GM18519 (cell line): ENCODE results near the gene AK1.

Source experiments
- ATAC-seq: cut with Tn5 transposase; IDR thresholded peaks from one replicate; pipeline ENCODE4 v1.9.1; 2021; ENCODE audit warnings: mild to moderate bottlenecking, moderate library complexity; ENCODE audit not compliant: unreplicated experiment, low FRiP score

Gene AK1

GRCh38 chr9:127877566-127877998 is at the start of gene AK1:
Gene AK1, minus strand, starts transcription at chr9:127877675. Its CDS starts 3,058 bp downstream, at chr9:127874617.
- no peak for ATAC-seq

GRCh38 chr9:127926906-127927200 is 49.4 kb upstream of the AK1 start:
- ATAC-seq: no peak

GRCh38 chr9:127925959-127926905 is 48.8 kb upstream of the AK1 start:
- no peak for ATAC-seq

GRCh38 chr9:127924736-127925444 is 47.4 kb upstream of the AK1 start:
- ATAC-seq: no peak

- ATAC-seq: no peak
These were observed 46.3 kb upstream of the AK1 start for GRCh38 chr9:127923771-127924170.

DNA sequence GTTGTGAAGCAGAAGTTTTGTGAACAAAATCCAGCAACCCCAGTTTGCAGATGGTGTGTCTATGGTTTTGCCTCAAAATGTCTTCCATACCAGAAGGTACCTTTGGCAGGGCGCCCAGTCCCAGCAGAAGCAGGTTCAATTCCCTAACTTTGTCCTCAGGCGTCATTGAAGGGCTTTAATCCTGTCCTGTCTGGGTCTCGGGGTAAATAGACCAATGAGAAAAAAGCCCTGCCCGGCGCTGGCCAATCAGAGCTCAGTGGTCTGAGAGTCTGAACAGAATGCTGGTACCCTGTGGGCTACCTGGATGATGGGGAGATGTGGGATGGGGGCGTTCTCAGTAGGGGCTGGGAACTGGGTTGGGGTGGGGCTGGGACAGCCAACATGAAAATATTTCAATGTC is 45.6 kb upstream of the AK1 start:
- ATAC-seq: no peak

DNA sequence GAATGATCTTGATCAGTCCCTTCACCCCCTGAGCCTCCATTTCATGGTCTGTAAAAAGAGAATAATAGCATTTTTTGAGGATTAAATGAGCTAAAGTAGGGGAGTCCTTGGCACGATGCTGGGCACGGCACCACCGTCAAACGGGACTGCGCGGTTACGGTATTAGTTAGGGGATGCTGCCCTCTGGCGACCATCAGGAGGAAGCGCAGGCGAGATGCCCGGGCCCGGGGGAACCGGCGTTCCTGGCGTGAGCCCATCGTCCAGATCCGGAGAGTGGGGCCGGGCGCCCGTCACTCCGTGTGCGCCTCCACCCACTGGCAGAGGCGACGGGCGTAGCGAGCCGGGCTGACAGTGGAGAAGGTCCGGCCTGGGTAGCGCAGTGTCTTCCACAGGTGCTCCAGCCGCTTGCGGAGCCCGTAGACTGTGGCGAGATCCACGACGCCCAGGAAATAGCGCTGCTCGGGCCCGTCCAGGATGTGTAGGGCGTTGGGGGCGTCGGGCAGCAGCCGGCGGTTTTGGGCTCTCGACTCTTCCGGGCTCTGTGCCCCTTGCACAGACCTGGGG is 44.2 kb upstream of the AK1 start:
- ATAC-seq: no peak

- no peak for ATAC-seq
These were observed 43.3 kb upstream of the AK1 start for GRCh38 chr9:127920794-127921193.

- no peak for ATAC-seq
These were observed 41.9 kb upstream of the AK1 start for GRCh38 chr9:127919253-127919815.

DNA sequence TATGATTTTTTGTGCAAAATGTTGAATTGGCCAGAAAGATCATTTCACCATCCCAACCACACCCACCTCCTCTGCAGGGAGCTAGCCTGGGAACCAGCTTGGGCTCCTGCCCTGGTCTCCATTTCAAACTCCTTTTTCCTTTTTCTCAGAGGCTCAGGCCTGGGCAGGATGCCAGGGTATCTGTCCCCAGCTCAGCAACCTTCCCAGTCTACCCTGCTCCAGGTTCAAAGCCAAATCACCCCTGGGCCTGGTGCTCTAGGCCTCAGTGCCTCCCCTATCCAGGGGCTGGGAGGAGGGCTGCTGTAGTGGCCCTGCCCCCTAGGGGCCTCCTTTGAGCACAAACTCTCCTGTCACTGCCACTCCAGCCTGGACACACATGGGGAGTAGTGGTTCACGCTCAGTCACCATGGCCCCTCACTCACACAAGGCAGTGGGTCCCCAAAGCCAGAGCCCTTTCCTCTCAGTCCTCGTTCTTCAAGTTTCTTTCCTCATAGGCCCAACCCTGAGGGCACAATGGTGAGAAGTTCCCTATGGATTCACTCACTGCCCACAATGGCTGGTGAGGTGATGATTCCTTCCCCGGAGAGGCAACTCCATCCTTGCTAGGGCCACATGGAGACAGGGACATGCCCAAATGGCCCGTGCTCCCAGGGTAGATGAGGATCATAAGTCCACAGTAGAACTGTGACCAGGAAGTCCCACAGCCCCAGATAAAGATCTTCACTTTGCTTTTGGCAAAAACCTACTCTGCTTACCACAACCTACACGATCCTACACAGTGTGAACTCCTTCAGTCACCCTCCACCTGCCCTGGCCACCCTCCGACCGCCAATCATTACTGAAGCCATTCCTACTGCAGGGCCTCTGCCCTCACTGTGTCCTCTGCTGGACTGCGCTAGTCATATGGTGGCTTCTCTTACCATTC is 41.0 kb upstream of the AK1 start:
- no peak for ATAC-seq

DNA sequence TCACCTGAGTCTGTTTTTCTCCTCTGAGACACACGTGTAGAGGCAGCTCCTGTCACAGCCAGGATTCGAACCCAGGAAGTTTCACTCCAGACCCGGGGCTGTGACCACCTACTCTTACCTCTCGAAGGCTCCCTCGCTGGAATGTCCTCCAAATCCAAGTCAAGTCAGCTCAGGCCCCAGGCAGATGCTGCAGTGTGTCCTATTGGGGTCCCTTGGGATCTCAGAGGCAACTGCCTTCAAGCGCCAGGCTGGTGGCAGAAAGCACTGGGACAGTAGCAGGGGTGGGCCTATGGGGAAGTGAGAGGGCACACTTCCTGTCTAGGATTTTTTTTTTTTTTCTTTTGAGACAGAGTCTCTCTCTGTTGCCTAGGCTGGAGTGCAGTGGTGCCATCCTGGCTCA is 40.1 kb upstream of the AK1 start:
- ATAC-seq: no peak

- peak; percentile 47 for ATAC-seq
These were observed 39.5 kb upstream of the AK1 start, which contains the start of gene ST6GALNAC4 for GRCh38 chr9:127916720-127917581. Gene ST6GALNAC4, minus strand, starts transcription at chr9:127917041. Its CDS starts 622 bp downstream, at chr9:127916419.

GRCh38 chr9:127915801-127916719 is 38.6 kb upstream of the AK1 start:
- ATAC-seq: no peak

- ATAC-seq: no peak
These were observed 37.9 kb upstream of the AK1 start for GRCh38 chr9:127915325-127915752.

GRCh38 chr9:127913682-127914081 is 36.2 kb upstream of the AK1 start:
- no peak for ATAC-seq

DNA sequence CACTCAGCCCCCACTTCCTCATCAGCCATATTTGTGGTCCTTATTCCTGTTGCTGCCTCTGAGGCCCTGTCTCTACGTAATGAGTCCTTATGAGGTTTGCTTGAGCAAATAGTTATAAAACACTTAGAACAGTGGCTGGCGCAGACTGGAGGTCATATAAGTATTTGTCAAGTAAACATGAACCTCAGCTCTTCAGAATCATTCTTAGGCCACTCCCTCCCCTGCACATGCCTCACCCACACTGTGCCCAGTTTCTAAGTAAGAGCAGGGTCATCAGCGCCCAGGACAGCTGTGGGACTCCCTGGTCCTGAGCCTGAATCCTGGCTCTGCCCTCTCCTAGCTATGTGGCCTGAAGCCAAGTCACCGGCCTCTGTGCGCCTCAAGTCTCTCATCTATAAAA is 35.4 kb upstream of the AK1 start:
- ATAC-seq: no peak

GRCh38 chr9:127912296-127912695 is 34.8 kb upstream of the AK1 start:
- no peak for ATAC-seq

GRCh38 chr9:127910613-127911205 is 33.2 kb upstream of the AK1 start:
- ATAC-seq: no peak
